ENCODE data around the gene DNAJB12. TPM values are rescaled to one million over a fixed set of nuclear protein-coding genes. Genes with fewer than 3 reads are reported as not detected.

Gene DNAJB12
- total RNA-seq, 1 experiment from 2014 or later = 25.8 TPM

DNA sequence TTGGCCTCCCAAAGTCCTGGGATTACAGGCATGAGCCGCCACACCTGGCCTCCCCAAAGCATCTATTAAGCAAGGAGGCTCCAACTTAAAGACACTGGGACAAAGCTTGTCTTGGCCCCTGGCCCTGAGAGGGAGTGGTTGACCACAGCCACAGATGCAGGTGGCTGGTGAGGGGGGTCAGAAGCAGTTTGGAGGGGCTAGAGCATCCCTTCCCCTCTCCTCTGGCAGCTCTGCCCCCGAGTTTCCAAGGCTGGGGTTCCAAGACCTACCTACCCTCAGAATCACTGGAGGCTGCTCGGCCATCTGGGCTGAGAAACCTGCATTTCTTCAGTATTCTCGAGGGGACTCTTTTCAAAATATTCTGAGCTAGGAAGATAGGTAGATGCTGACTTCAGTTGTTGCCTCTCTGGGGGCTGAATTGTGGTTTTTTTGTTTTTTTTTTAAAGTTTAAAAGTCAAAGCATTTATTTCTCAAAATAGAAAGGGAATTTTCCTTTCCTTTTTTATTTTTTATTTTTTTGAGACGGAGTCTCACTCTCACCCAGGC is 48.4 kb downstream of the DNAJB12 start:
- Histone ChIP-seq H3K4me2 (ENCODE audit: low read length) (no peak overlapping the region), H3K9me2 (ENCODE audit: insufficient read depth) (no peaks in the 10 kb centered on the region), H3K4me3 (replicated peaks in 1 of 2; ENCODE audit: low read depth in 1 of 2, low read length in 2 of 2) (no peak overlapping the region), H3K27ac (ENCODE audit: low read depth, low read length) (no peak overlapping the region), H3K4me1 (ENCODE audit: control insufficient read depth in 1 of 2, insufficient read depth in 2 of 2, low read length in 2 of 2) (peaks cover 30 to 53% of the 10 kb centered on the region in 2 experiments), H3K9me3 (ENCODE audit: control insufficient read depth in 1 of 2, insufficient read depth in 1 of 2, low read depth in 1 of 2, low read length in 2 of 2) (no peaks in the 10 kb centered on the region), H3K79me2 (ENCODE audit: insufficient read depth, low read length) (no peaks in the 10 kb centered on the region), H3K9ac (ENCODE audit: low read length) (no peak overlapping the region), H4K20me1 (ENCODE audit: insufficient read depth) (no peaks in the 10 kb centered on the region), H3K36me3 (ENCODE audit: control insufficient read depth in 1 of 2, insufficient read depth in 2 of 2, low read length in 2 of 2) (no peaks in the 10 kb centered on the region), H3K27me3 (ENCODE audit: insufficient read depth, low read length) (no peaks in the 10 kb centered on the region), H2AFZ (ENCODE audit: low read depth, low read length, poor library complexity, severe bottlenecking) (no peak overlapping the region)
- POLR2A ChIA-PET = interaction anchor here (1.0 to 6.2 kb wide), 8 partner anchors 9 to 52 kb away, joined by 3 to 162 read pairs (median 4); no protein-coding TSS in a partner anchor
- CTCF ChIA-PET = no interaction called here
- no peak for ATAC-seq
- intact Hi-C loops (cut with micrococcal nuclease) = no loop called here
- RAD21 ChIA-PET (ENCODE audit: low non-redundant PET in 1 of 2, low total read pairs in 2 of 2, uncharacterized antibody in 2 of 2, unreplicated experiment in 2 of 2) = no interaction called here
- DNase-seq (ENCODE audit: low read depth, low spot score) = no peak
- TF ChIP-seq ZFX (IDR thresholded peaks at IDR 0.05) (no peak), EGR1 (IDR thresholded peaks at IDR 0.05; ENCODE audit: low read depth) (no peak), POLR2A (IDR thresholded peaks at IDR 0.05; ENCODE audit: borderline replicate concordance, extremely low read depth, insufficient read depth, insufficient read length) (no peak), FOSL1 (IDR thresholded peaks at IDR 0.05; ENCODE audit: low read depth) (no peak), EZH2phosphoT487 (IDR thresholded peaks at IDR 0.05; ENCODE audit: borderline replicate concordance) (no peak), JUND (IDR thresholded peaks at IDR 0.05) (no peak), SIN3A (IDR thresholded peaks at IDR 0.05; ENCODE audit: low read depth) (no peak), RAD21 (IDR thresholded peaks at IDR 0.05; ENCODE audit: low read depth) (no peak), SP1 (IDR thresholded peaks at IDR 0.05; ENCODE audit: low read depth) (no peak), SRF (IDR thresholded peaks at IDR 0.05; ENCODE audit: low read depth) (no peak), POLR2AphosphoS5 (IDR thresholded peaks at IDR 0.05; ENCODE audit: low read depth, low read length) (no peak), ELF1 (IDR thresholded peaks at IDR 0.05; ENCODE audit: borderline replicate concordance, low read depth) (no peak), EZH2 (IDR thresholded peaks at IDR 0.05) (no peak)
- TF ChIP-seq, protein P1, sequence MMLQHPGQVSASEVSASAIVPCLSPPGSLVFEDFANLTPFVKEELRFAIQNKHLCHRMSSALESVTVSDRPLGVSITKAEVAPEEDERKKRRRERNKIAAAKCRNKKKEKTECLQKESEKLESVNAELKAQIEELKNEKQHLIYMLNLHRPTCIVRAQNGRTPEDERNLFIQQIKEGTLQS (IDR thresholded peaks at IDR 0.05) = no peak
- TF ChIP-seq, protein P2, sequence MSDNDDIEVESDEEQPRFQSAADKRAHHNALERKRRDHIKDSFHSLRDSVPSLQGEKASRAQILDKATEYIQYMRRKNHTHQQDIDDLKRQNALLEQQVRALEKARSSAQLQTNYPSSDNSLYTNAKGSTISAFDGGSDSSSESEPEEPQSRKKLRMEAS (IDR thresholded peaks at IDR 0.05) = no peak
- TF ChIP-seq, protein P3, sequence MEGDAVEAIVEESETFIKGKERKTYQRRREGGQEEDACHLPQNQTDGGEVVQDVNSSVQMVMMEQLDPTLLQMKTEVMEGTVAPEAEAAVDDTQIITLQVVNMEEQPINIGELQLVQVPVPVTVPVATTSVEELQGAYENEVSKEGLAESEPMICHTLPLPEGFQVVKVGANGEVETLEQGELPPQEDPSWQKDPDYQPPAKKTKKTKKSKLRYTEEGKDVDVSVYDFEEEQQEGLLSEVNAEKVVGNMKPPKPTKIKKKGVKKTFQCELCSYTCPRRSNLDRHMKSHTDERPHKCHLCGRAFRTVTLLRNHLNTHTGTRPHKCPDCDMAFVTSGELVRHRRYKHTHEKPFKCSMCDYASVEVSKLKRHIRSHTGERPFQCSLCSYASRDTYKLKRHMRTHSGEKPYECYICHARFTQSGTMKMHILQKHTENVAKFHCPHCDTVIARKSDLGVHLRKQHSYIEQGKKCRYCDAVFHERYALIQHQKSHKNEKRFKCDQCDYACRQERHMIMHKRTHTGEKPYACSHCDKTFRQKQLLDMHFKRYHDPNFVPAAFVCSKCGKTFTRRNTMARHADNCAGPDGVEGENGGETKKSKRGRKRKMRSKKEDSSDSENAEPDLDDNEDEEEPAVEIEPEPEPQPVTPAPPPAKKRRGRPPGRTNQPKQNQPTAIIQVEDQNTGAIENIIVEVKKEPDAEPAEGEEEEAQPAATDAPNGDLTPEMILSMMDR (IDR thresholded peaks at IDR 0.05 in 2 of 3, conservative IDR thresholded peaks at IDR 0.05 in 1 of 3; ENCODE audit: borderline replicate concordance in 1 of 3, insufficient read depth in 1 of 3, low read depth in 2 of 3, low read length in 2 of 3) = no peak
- TF ChIP-seq, protein P4, sequence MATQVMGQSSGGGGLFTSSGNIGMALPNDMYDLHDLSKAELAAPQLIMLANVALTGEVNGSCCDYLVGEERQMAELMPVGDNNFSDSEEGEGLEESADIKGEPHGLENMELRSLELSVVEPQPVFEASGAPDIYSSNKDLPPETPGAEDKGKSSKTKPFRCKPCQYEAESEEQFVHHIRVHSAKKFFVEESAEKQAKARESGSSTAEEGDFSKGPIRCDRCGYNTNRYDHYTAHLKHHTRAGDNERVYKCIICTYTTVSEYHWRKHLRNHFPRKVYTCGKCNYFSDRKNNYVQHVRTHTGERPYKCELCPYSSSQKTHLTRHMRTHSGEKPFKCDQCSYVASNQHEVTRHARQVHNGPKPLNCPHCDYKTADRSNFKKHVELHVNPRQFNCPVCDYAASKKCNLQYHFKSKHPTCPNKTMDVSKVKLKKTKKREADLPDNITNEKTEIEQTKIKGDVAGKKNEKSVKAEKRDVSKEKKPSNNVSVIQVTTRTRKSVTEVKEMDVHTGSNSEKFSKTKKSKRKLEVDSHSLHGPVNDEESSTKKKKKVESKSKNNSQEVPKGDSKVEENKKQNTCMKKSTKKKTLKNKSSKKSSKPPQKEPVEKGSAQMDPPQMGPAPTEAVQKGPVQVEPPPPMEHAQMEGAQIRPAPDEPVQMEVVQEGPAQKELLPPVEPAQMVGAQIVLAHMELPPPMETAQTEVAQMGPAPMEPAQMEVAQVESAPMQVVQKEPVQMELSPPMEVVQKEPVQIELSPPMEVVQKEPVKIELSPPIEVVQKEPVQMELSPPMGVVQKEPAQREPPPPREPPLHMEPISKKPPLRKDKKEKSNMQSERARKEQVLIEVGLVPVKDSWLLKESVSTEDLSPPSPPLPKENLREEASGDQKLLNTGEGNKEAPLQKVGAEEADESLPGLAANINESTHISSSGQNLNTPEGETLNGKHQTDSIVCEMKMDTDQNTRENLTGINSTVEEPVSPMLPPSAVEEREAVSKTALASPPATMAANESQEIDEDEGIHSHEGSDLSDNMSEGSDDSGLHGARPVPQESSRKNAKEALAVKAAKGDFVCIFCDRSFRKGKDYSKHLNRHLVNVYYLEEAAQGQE (IDR thresholded peaks at IDR 0.05; ENCODE audit: low read depth) = no peak
- no TSS peak for BruUV-seq (replicated peaks)

Data from HCT116 (cell line).